HG03025 (cell line): Measurements from ENCODE around the gene FKBP10.

Experiments
- ATAC-seq: cut with Tn5 transposase; IDR thresholded peaks from one replicate; pipeline ENCODE4 v1.9.1; 2021; ENCODE audit warnings: mild to moderate bottlenecking, moderate library complexity; ENCODE audit not compliant: unreplicated experiment, low FRiP score

Gene FKBP10

GRCh38 chr17:41781404-41782110 is 31.2 kb upstream of the FKBP10 start:
- ATAC-seq: no peak

- ATAC-seq: no peak
Observed at GRCh38 chr17:41782142-41782541, 30.7 kb upstream of the FKBP10 start.

GRCh38 chr17:41784207-41784744 is 28.5 kb upstream of the FKBP10 start:
- no peak for ATAC-seq

DNA sequence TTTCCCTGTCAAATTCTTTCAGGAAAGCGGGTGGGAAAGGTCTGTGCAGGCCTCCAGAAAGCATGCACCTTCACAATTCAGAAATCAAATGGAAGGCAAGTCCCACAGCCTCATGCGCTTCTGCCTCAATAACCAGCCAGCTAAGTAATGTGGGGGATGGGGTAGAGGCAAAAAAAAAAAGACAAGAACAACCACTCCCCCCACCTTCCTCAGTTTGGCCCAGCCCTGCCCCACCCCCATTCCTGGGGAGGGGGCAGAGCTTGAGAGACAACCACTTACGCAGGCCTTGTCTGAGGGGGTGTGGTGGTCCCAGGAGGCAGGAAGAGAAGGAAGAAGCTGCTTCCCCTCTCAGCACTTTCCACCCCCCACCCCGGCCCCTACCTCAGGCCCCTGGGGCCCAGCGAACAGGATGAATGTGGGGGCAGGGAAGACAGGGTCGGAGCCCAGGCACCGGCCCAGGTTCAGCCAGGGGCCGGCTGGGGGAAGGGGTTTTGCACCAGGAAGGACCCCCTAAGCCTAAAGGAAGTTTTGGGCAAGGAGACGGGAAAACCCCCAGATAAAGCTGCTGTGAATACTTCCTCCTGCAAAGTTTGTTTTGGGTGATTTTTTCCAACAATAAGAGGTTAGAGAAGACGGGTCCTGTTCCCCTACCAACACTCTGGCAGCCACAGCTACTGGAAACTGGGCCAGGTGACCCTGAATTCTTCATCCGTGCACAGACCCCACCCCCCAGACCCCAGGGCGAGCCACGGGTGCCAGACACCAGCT is 27.5 kb upstream of the FKBP10 start:
- ATAC-seq: no peak

- ATAC-seq: no peak
Observed at GRCh38 chr17:41785859-41786226, 27.0 kb upstream of the FKBP10 start.

GRCh38 chr17:41786227-41787020 is 26.4 kb upstream of the FKBP10 start, which contains the start of gene JUP:
Gene JUP, minus strand, starts transcription at chr17:41786711. Its CDS starts 14,857 bp downstream, at chr17:41771854.
- ATAC-seq: no peak

GRCh38 chr17:41787021-41787418 is 25.8 kb upstream of the FKBP10 start:
- no peak for ATAC-seq

DNA sequence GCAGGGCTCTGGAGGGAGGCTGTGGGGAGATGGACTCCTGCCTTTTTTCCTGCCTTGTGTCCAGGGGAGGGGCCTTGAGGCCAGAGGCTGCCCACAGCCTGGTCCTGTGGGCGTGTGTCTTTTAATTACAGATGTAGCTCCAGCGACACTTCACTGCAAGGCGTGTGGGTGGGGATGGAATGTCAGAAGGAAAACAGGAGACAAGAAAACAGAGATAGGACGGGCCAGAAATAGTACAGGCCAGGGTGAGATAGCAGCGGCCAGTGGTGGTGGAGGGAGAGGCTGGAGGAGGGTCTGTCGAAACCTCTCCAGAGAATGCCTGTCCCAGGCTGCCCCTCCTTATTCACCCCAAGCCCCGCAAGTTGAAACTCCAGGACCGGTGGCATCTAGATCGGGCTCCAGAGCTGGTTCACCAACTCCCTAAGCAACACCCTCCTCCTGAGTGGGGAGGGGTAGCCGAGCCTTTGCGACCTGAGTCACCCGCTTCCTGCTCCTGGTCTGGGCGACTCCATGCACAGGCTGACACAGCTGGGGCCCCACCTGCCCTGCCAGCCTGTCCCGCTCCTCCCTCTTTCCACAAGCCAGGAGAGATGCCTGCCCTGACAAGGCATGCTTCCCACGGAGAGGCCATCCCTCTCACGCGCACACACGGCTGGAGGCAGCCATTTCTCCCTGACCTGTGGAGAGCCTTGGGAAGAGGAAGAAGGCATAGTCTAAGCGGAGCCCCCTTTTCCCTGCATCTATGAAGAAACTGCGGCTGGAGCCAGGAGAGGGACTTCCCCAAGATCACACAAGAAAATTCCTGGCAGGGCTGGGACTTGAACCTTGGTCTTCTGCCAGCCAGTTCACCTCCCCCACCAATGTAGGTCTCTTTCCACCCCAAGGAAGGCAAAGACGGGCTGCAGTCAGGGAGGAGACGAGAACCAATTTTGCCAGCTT is 19.7 kb upstream of the FKBP10 start:
- no peak for ATAC-seq

- ATAC-seq: no peak
Observed at GRCh38 chr17:41793784-41794539, 18.8 kb upstream of the FKBP10 start.

DNA sequence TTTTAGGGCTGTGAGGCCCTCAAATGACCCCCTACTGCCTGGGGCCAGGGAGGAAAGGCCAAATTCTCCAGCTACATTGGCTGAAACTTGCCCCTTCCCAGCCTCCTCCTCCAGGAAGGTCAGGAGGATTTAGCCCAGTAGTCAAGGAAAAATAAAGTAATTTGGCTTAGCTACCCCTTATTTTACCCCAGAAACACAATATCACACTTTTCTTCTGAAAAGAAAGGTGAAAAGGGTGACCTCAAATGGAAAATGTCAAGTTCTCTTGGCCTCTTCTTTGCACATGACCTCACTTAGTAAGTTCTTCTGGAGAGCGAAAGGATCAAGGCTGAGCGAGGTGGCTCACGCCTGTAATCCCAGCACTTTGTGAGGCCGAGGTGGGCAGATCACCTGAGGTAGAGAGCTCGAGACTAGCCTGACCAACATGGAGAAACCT is 18.2 kb upstream of the FKBP10 start:
- ATAC-seq: no peak

DNA sequence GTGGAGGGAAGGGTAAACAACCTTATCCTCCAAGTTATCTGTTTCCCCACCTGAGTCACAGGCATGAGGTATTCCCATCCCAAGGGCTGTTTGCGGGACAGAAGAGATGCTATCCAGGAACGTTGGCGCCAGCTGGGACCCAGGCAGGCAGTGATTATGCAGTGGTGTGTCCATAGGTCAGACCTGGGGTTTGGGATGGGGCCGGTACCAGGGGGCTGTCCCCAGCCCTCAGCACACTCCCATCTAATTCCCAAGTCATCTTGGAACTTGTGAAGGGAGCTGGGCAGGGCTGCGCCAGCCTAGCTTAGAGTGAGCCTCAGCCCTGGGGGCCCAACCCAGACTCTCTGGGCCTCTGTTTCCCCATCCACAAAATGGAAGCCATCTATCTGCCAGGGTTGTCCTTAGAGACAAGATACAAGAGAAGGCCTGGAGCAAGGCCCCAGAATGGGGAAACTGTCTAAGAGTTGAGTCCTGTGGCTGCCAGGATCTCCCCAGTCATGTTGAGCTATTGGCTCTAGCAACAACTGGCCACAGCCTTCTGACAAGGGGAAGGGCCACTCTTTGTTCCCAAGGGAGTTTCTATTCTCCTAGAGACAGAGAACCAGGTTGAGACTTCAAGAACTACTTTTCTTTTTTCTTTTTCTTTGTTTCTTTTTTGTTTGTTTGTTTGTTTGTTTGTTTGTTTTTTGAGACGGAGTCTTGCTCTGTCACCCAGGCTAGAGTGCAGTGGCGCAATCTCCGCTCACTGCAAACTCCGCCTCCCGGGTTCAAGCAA is 16.5 kb upstream of the FKBP10 start:
- ATAC-seq: no peak

- ATAC-seq: no peak
Observed at GRCh38 chr17:41797377-41797776, 15.4 kb upstream of the FKBP10 start.

DNA sequence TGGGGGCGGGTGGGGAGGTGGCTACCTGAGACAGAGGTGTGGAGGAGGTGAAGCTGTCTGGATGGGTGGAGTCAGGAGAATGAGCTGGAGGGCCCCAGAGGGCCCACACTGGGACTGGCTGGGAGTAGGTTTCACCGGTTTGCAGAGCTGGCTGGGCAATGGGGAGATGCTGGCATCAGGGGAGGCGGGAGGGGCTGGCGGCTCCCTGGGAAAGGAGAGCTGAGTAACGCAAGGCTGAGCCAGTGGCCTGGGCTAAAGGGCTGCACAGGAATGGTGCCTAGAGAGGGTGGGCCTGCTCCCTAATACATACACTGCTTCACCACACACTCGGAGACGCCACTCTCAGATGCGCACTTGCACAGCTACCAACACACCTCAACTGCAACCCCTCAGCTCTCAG is 13.4 kb upstream of the FKBP10 start:
- ATAC-seq: no peak

DNA sequence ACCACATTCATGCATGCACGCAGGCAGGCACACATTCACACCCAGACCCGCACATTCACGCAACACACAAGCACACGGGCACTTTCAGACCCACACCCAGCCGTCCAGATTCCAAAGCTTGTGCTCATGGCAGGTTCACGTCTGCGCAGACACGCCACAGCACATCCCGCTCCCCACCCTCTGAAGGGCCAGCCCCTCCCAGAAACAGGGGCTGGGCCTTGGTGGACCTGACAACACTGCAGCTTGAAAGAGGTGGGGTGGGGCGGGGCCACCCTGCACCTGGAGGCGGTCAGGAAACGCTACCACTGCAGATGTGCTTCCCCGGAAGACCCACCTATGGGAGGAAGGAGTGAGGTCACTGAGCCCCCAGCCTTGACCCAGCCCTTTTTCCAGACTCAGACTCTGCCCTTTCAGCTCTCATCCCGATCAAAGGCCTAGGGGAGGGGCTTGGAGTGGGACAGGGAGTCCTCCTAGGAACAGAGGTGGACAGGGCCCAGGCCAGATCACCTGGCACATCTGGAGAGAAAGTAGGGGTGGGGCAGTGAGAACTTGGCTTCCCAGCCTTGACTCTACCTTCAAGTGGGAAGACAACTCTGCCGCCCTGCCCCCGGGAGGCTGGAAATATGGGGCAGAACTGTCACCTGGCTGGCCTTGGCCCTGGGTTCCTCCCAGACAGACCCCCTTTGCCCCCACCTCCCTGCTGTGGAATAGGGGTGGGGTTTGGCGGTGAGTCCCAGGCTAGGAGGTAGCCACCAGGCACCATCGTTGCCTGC is 12.0 kb upstream of the FKBP10 start:
- no peak for ATAC-seq

DNA sequence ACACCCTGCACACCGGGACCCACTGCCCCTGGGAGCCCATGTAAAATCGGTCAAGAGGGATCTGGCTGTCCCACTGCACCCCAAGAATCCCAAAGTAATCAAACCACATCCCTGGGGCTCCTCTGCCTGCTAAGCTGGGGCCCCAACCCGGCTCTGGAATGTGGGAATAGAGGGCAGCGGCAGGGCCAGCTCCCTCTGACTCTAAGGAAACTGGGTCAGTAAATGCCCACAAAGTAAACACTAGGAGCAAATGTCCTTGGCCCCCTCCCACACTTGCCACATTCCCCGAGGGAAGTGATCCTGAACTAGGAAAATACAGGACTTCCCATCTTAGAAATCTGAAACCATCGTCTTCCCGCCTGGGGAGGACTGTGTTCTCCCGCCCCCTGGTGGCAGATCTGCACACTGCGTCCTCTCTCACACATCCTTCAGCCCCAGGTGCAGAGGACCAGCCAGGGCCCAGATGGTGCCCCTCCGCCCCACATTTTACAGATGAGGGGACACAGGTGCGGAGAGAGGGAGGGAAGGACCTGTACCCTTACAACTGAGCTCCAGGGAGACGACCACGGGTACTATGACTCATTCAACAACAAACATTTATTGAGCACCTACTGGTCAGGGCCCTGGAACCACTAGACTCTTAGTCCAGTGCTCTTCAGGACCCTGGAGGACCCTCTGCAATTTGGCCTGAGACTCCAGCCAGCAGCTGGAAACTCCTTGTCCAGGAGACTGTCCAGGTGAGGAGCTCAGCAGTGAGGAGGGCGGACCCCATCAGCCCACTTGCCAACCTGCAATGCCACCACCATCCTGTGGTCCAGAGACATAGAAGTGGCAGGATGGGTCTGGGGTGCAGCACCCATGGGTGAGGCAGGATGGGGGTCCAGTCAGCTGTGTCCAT is 11.2 kb upstream of the FKBP10 start:
- ATAC-seq: no peak
